NCI-H1930 (cell line): ENCODE measurements around the gene MIPEP.
"Not testable (repeated sequence)": the region's sequence is repeated elsewhere in the genome, so short reads cannot be mapped to it uniquely, and the experiment has no call there.

Experiments
- DNase-seq, 2 experiments: peaks; one replicate each; lab custom pipeline; 2025; lab: John Stamatoyannopoulos, UW

Gene MIPEP

DNA sequence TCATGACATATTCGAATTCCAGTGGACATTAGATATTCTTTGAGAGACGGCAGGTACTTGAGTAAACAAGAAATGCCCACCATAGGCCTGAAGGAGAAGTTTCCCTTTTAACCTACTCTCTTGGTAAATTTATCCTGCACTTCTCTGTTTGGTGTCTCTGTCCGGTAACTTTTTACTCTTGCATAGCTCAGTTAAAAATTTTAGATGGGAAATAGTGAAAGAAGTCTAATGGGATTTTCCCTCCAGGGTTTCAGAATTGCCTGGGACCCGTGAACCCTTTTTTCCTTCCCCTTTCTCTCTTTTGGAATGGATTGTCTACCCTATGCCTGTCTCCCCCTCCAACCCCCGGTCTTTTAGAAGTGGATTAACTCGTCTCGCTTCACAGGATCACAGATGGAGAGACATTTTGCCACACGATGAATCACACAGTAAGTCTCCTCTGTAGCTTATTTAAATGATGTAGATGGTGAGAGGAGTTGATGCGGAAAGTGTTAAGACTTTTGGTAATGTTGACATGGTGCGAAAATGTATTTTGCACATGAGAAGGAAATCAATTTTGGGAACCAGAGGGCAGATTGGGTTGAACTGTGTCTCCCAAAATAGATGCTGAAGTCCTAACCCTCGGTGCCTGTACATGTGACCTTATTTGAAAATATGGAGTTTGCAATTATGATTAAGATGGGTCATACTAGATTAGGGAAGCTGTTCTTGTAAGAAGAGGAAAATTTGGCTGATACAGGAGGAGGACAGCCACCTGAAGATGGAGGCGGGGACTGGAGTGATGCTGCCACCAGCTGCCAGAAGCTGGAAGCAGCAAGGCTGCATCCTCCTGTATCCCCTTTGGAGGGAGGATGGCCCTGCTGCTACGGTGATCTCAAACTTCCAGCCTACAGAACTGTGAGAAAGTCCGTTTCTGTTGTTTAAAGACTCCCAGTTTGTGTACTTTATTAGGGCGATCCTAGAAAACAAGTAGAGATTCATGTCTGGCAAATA is 711 bp upstream of the MIPEP start:
- peak in 1 of 2 experiments; percentile 34 for DNase-seq

DNA sequence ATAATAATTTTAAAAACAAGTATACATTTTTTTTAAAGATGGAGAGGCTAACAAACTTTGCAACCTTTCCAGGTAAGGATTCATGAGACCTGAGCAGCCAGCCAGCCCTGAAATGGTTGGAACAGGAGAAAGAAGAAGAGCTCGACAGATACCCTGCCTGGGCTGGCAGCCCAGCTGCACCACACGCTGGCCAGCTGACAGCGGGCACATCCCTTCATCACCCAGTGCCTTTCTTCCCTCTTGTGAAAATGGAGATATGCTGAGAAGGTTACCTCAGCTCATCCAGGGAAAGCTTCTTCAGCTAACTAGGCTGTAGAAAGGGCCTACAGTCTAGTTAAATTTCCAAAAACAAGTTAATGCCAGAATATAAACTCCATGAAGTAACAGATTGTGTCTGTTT is 4.8 kb downstream of the MIPEP start:
- not testable (repeated sequence) for DNase-seq

DNA sequence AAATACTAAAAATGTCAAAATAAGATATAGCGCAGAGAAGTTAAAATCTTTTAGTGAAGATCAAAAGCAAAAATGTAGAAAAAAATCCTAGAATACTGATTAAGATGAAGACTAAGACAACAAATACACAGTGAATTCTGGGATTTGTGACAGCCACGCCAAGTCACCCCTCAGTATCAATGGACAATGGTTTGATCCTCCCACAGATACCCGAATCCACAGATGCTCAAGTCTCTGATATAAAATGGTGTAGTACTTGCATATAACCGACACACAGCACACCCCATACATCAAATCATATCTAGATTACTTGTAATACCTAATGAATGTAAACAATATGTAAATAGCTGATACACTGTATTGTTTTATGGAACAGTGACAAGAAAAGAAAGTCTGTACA is 5.9 kb downstream of the MIPEP start:
- DNase-seq = no peak

DNA sequence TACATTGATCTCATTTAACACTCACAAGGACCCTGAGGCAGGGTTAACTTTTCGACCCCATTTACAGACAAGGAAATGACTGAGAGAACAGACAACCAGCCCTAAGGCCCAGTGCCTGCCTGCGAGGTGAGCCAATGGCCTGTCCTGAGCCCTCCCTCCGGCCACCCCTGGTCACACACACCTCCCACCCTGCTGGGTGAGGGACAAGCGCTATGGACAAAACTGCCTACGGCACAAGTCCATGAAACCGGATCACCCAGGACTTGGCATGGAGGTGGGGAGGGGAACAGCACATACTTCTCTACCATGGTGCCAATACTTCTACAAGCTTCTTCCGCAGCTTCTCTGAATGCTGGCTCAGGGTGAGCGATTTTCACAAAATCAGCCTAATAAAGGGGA is 7.8 kb downstream of the MIPEP start:
- not testable (repeated sequence) for DNase-seq

DNA sequence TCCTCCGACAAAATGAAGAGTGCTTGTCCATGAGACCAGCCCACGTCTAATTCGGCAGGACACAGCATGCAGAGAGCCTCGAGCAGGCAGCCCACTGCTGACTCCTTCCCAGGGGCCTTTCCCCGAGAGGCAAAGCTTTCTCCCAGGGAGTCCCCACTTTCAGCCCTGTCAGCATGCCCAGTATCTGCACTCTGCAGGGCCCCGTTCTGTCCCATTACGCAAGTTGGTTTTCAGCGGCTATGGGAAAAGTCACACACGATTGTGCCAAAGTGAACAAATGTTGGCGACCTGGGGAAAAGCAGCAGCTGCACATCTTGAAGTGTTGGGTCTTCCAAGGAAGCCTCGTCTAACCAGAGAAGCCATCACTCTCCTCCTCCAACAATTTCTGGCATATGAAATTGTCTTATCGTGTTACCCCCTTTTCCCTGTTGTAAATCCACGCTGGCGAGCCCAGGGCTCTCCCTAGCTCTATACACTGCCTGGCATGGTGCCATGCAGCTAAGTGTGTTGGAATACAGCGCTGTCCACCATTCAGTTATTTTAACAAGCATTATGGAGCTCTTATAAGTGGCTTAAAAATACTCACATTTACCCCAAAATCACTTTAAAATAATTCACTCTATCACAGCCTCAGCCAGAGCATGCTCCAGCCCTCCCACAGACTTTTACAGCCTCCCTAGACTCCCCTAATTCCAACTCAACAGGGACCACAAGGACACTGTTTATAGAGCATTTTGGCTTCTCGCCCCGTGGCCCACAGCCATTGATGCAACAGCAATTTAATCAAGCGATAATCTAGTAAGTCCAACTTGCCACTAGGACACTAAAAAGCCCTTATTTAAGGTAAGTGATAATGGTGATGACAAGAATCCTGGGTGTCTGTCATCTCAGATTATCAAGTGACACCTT is 8.5 kb downstream of the MIPEP start:
- not testable (repeated sequence) for DNase-seq

DNA sequence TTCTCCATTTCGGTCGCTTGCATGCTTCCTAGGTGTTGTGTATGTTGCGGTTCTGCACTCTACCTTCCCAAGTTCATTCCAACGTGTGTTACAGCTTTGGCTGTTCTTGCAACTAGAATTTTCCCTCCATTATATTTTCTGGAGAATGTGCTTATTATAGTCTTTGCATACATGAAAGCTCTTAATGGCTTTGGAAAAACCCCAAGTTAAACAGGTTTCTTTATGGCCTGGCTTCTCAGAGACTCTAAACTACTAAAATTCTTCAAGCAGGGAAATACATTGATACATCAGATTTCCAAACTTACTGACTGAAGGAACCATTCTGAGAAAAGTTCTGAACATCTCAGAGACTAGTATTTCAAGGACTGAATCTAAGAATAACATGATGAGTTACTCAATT is 11.9 kb downstream of the MIPEP start:
- no peak for DNase-seq

DNA sequence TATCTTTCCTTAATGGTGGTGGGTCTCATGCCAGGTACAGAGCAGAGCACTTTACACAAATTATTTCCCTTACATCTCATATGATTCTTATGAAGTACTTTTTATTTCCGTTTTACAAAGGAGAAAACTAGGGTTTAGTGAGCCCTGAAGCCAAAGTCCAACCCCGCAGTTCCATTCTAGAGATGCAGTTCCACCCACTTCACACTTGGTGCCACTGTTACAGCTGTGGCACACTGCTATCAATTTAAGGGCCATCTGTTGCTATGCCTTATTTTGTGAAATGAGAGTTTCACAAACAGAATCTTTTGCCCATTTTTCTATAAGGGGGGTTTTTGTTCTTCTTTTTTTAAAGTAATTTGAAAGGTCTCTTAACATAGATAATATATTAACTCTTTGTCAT is 12.9 kb downstream of the MIPEP start:
- DNase-seq = peak in 1 of 2 experiments; percentile 37

DNA sequence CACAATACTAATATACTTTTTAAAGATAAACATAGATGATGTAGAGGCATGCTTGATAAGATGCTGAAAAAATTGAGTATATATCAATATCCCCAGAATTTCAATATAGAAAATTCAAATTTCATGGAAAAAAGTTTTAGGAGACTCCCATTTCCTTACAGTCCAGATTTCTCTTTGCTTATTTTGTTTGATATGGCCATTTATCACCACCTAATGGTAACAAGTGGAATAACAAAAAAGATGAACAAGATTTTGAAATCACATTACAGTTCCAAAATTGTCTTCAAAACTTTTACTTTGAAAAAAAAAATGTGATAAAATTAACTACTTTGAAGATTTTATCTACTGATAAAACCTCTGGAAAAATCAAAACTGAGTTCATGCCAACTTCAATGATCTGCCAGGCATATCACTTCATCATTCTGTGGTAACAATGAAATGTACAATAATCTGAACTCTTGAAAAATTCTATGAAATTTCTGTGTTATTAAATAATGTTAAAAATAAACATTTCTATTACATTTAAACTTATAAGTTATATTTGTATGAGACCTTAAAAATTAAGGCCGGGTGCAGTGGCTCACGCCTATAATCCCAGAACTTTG is 17.5 kb downstream of the MIPEP start:
- DNase-seq = peak in 1 of 2 experiments; percentile 64

DNA sequence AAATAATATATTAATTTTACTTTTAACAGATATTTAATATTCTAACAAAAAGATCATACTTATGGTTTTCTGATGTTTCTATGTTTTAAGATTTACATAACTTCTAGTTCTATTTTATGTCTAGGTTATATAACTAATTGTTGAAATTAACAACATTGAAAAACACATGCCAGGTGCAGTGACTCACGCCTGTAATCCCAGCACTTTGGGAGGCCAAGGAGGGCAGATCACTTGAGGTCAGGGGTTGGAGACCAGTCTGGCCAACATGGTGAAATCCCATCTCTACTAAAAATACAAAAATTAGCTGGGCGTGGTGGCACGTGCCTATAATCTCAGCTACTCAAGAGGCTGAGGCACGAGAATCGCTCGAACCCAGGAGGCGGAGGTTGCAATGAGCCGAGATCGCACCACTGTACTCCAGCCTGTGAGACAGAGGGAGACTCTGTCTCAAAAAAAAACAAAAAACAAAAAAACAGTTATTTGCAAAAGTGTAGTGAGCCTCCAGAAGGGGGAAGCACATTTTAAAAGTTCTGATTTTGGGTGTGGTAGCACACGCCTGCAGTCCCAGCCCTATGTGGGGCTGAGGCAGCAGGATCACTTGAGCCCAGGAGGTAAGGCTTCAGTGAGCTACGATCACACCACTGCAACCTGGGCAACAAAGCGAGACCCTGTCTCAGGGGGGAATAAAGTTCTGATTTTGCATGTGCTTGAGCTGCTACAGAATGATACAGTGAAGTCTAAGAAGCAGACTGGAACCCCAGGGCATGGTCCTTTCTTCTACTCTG is 18.7 kb downstream of the MIPEP start:
- DNase-seq = no peak

DNA sequence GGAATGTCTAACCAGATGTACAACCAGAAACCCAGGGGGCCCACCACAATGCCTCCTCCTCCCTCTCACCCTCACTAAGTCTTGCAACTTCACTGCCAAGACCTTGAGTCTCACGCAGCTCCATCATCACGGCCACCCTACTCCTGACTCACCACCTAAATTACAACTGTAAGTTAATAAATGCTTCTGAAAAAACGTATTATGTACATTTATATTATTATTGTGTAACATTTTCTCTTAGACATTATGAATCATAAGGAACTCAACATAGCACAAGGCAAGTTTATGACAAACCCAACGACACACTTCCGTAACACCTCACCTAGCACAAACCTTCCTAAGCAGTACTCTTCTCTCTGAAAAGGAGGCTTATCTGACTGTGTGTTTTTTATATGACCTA is 20.7 kb downstream of the MIPEP start:
- DNase-seq = no peak

DNA sequence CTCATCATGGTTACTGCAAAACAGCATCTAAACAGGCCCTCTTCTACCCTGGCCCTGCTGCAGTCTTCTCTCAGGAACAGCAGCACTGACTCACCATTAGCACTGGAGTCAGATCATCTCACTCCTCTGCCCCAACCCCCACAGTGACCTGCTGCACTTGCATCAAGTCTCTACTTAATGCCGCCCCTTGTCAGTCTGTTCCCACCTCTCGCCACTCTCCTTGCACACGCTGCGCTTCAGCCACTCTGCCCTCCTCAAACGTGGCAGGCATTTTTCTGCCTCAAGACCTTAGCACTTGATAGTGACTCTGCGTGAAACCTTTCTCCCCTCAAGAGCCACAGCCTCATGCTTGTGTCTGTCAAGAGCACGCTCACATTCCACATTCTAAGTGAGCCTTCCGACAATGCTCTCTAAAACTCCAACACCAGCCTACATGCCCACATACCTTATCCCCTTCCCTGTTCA is 22.1 kb downstream of the MIPEP start:
- no peak for DNase-seq

DNA sequence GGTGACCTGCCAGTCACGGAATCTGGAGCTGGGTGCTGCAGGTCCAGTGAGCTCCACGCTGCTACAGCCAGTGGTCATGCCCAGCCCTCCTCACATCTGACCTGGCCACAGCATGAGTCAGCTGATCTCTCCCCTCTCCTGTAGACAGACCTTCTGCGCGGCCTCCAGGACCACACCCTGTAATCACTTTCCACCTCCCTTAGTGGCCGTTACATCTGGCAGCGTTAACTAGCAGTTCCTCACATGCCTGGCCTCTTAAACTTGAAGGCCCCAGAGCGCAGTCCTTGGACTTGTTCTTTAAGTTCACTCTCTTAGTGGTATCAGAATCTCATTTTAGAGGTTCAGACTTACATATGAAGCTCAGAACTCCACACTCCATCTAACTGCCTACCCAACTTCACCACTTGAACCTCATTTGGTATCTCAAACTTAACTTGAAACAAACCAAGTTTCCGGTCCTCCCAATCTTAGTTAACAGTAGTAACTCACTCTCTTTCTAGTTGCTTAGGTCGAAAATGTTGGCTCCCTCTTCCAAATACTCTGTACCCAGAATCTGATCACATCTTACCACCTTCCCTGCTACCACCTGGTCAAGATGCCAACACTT is 22.7 kb downstream of the MIPEP start:
- no peak for DNase-seq

DNA sequence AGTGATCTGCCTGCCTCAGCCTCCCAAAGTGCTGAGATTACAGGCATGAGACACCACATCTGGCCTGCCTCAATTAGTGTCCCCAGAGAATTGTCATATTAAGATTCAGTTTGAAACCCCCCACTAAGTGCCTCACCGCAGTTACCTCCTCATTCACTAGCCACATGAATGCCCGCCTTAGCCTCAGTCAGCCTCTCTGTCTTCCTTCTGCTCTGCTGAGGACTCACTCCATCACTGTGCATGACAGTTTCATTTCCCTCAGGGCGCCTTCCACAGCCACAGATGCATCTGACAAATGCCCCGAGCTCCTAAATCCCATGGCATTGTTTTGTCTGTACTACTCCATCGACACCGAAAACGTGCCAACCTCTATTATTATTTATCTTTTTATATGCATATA is 23.3 kb downstream of the MIPEP start:
- no peak for DNase-seq

DNA sequence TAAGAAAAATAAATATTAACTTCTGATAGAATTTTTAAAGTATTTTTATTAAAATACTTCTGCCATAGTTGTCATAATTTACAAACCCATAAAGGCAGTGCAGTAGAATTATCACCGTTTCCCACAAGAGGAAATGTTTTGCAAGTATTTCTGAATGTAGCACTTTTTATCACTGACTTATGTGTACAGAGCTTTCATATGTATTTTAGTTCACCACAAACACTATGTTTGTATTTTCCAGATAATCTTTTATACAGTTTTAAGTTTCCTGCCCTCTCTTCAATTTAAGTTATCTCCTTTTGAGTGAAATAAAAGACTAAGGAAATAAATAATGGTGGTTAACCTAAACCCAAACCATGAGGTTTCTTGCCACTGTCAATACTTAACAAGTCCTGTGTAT is 24.2 kb downstream of the MIPEP start:
- no peak for DNase-seq

DNA sequence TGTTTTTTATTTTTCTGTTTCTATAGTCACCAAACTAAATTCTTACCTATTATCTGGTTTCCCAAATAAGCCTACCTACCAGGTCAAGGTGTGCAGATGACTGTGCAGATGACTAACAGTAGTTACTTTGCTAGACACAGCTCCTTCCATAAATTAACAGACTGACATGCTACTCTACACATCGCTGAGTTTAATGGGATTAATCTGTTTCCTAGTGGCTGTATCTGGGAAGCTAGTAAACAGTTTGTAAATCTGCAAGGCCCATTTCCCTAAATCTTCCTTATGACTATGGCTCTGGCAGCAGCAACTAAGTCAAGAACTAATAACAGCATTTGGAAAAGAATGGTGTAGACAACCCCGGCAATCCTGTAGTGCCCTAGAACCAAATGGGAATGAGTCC is 27.9 kb downstream of the MIPEP start:
- DNase-seq = no peak

DNA sequence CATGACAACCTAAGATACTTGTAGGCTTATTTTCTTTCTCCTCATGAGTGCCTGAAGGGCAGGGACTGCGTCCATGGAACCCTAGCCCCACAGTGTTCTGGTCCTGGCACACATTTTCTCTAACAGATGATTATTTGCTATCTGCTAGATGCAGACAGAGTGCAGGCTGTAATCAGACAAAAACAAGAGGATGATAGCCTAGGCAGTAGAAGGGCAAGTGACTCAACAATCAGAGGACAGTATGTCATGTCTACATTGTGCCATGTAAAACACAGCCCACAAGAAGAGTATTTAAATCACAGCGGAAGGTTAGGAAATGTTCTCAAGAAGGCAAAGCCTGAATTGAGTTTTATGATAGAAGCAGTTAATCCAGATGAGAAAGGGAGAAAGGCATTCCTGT is 29.3 kb downstream of the MIPEP start:
- no peak for DNase-seq

DNA sequence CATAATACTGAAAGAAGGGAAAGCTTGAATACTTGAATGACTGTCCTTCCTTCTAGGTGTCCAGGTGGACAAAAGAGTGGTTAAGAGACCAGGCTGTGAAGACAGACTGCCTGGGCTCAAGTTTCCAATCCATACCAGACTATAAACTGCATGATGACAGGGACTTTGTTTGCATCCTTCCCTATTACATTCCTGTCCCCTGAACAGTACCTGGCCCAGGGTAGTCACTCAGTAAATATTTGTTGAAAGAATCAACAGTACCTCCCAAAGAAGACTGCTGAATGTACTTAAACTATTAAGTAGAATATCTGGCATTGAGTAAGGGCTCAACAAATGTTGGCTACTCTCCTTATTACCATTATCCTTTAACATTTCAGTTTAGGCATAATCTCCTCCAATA is 29.7 kb downstream of the MIPEP start:
- DNase-seq = no peak

DNA sequence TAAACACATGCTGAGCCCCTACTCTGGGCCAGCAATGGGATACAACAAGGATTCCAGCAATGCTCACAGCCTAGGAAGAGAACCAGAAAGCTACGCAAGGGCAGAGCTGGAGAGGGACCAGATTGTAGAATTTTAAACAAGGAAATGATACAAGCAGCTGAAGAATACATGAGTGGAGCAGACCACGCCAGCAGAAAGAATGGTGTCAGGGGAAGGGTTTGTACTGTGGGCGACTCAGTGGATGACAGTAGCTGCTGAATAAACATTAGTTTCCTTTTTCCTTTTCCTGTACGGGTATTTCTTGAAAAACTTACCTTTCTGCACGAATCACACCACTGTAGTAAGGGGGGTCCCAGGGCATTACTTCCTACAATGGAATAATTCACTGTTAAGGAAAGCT is 30.7 kb downstream of the MIPEP start:
- no peak for DNase-seq

DNA sequence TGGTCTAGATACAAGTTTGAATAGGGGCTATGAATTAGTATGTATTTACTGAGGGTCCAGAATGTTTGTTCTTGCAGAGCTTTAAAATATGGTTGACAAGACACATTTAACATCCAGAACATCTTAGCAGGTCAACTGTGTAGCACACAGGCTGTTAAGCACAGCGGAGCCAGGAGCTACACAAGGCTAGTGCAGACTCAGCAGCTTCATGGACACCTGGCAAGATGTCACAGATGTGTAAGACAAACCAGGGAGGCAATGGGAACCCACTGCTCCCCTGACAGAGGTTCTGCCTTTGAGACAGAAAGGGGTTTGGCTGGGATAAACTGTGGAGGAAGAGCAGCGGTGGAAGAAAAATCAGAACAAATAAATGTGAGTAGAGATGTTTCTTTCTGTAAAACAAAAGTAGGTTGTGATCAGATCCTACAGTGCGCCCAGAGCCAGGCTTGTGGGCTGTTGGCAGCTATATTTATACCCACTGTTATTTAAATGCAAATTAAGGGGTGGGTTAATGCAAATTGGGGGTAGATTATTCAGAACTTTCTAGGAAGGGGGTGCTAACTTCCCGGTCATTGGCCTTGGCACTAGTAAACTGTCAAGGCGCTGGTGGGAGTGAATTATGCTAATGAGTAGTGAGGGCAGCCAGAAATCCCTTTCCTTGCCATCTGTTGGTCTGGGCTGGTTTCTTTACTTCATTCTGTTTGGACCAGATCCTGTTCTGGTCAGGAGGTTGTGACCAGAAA is 33.0 kb downstream of the MIPEP start:
- no peak for DNase-seq

DNA sequence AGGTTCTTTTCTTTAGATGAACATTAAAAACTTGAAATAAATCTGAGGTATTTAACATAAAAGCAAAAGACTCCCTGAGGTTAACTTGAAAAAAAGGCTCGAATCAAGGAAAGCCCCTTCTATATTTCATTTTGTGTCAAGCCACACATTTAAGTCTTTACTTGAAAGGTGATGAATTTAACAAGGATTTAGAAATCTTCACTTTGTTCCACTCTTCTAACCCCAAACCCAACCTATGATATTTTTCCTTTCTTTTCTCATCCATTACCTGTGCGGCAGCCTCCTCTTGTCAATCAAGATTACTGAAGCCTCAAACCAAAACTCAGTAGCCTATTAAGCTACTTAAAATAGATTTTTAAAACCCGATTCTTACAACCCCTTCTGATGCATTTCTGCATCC is 33.8 kb downstream of the MIPEP start:
- DNase-seq = no peak
